ENCODE measurements around the gene EEF2. TPM values are rescaled to one million over a fixed set of nuclear protein-coding genes. Genes with fewer than 3 reads are reported as not detected.
A peak's percentile ranks its signal among the peaks of the same experiment; 100 is the strongest.
"Not testable (repeated sequence)": the region's sequence is repeated elsewhere in the genome, so short reads cannot be mapped to it uniquely, and the experiment has no call there.

EEF2 gene
- total RNA-seq, 1 donor from 2014 or later = 2,169 TPM

- no peak for ATAC-seq
These were observed 29.6 kb upstream of the EEF2 start for GRCh38 chr19:4014541-4015491.

- ATAC-seq = no peak
These were observed 28.8 kb upstream of the EEF2 start for GRCh38 chr19:4013886-4014540.

GRCh38 chr19:4012975-4013634 lies 27.8 kb upstream of the EEF2 start:
- no peak for ATAC-seq

GRCh38 chr19:4012092-4012974 lies 27.1 kb upstream of the EEF2 start:
- ATAC-seq = no peak

- not testable (repeated sequence) for ATAC-seq
These were observed 26.2 kb upstream of the EEF2 start for GRCh38 chr19:4011430-4011829.

- no peak for ATAC-seq
These were observed 25.5 kb upstream of the EEF2 start for GRCh38 chr19:4010808-4011110.

GRCh38 chr19:4009990-4010807 lies 24.9 kb upstream of the EEF2 start:
- ATAC-seq = no peak

GRCh38 chr19:4007836-4008539 lies 22.7 kb upstream of the EEF2 start:
- ATAC-seq = peak; percentile 10

- peak; percentile 95 for ATAC-seq
These were observed 22.0 kb upstream of the EEF2 start, which contains the start of gene PIAS4 for GRCh38 chr19:4007021-4007835. Gene PIAS4 (plus strand): TSS chr19:4007736. CDS start chr19:4007761, 25 bp downstream.

GRCh38 chr19:4005436-4005835 lies 20.2 kb upstream of the EEF2 start:
- not testable (repeated sequence) for ATAC-seq

- not testable (repeated sequence) for ATAC-seq
These were observed 15.5 kb upstream of the EEF2 start for GRCh38 chr19:4000798-4001197.

- ATAC-seq = not testable (repeated sequence)
These were observed 13.6 kb upstream of the EEF2 start for GRCh38 chr19:3998667-3999412.

GRCh38 chr19:3995607-3996006 lies 10.3 kb upstream of the EEF2 start:
- no peak for ATAC-seq

- no peak for ATAC-seq
These were observed 5.5 kb upstream of the EEF2 start for GRCh38 chr19:3990815-3991117.

- ATAC-seq = peak; percentile 26
These were observed 2.5 kb upstream of the EEF2 start for GRCh38 chr19:3987619-3988371.

GRCh38 chr19:3986260-3987041 lies 1.2 kb upstream of the EEF2 start:
- peak; percentile 4 for ATAC-seq

GRCh38 chr19:3985643-3986259 lies 488 bp upstream of the EEF2 start:
- ATAC-seq = no peak

Data from esophagus mucosa (tissue), 1 donor.